AG09309 (cell line): ENCODE data around the gene LY86.

Experiments used
- DNase-seq: peaks from one replicate; pipeline ENCODE4 v3.0.0-alpha.2; 2010; ENCODE audit warnings: low read depth
- H3K4me3 ChIP-seq: 2 replicates; pipeline ENCODE4 v1.5.1; 2011; ENCODE audit warnings: mild to moderate bottlenecking, low read depth, low read length, moderate library complexity; ENCODE audit not compliant: control insufficient read depth
- TF ChIP-seq, protein P1 (sequence below): IDR thresholded peaks from 2 replicates; pipeline ENCODE4 v1.5.1; 2011; ENCODE audit warnings: mild to moderate bottlenecking, low read depth, low read length, inconsistent platforms; ENCODE audit not compliant: insufficient read depth, control insufficient read depth; ENCODE audit errors: missing control alignments

The LY86 gene

DNA sequence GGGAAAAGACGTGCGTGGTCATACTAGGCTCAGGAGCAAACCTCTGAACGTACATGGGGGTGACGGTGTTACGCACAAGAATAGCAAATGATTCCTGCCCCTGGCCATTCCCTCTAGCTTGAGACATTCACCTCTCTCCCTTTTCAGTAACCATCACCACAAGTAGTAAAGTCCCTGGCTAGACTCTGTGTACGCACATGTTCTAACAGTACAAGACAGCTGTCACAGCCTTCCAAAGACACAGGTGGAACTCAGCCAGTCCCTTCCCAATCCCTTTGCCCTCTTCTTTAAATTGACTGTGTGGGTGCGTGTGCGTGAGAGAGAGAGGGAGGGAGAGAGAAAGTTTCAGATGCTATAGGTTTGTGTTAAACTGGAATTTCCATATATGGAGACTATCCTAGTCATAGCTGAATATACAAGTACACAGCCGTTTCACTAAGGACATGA lies 67.3 kb downstream of the LY86 start:
- TF ChIP-seq, protein P1, sequence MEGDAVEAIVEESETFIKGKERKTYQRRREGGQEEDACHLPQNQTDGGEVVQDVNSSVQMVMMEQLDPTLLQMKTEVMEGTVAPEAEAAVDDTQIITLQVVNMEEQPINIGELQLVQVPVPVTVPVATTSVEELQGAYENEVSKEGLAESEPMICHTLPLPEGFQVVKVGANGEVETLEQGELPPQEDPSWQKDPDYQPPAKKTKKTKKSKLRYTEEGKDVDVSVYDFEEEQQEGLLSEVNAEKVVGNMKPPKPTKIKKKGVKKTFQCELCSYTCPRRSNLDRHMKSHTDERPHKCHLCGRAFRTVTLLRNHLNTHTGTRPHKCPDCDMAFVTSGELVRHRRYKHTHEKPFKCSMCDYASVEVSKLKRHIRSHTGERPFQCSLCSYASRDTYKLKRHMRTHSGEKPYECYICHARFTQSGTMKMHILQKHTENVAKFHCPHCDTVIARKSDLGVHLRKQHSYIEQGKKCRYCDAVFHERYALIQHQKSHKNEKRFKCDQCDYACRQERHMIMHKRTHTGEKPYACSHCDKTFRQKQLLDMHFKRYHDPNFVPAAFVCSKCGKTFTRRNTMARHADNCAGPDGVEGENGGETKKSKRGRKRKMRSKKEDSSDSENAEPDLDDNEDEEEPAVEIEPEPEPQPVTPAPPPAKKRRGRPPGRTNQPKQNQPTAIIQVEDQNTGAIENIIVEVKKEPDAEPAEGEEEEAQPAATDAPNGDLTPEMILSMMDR, result no peak
- no peak for DNase-seq
- no peak overlapping the region for H3K4me3 ChIP-seq

DNA sequence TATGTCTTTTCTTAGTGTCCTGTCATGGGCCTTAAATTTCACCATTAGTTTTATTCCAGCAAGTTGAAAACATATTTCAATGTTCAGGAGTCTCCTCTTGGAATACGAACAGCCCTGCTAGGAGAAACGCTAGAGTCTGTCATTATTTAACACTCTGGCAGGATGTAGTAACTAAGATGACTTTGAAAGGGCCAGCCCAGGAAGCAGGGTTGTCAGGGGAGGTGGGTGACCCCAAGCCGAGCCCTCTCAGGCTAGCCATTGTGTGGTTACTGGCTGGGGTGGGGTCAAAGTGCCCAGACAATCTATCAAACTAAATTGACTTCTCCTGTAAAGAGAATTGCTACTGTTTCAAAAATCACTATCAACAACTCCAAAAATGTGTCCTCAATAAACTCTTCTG lies 67.8 kb downstream of the LY86 start:
- H3K4me3 ChIP-seq, result no peak overlapping the region
- TF ChIP-seq, protein P1, result no peak
- no peak for DNase-seq

DNA sequence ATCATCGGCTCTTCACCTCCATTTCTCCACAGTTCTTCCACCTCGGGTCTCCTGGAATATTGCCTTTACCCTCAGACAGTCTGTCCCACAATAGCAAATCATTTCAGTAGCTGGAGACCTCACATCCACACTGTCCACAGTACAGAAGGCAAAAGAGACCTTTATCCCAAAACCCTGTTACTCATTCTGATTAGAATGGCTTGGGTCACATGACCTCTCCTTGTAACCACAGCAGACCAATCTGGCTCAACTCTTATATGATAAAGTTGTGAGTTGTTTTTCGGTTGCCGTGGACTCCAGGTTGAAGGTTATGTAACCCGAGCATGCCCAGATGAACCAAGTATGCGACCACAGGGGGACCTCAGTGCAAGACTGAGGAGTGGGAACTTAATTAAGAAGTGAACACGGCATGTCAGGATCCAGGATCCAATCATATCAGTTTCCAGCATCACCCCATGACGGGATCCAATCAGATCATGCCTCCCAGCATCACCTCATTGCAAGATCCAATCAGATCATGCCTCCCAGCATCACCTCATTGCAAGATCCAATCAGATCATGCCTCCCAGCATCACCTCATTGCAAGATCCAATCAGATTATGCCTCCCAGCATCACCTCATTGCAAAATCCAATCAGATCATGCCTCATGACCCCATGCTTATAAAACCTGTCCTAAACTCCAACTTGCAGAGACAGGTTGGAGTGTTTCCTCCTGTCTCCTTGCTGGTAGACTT lies 68.7 kb downstream of the LY86 start:
- DNase-seq, result no peak
- TF ChIP-seq, protein P1, result no peak

DNA sequence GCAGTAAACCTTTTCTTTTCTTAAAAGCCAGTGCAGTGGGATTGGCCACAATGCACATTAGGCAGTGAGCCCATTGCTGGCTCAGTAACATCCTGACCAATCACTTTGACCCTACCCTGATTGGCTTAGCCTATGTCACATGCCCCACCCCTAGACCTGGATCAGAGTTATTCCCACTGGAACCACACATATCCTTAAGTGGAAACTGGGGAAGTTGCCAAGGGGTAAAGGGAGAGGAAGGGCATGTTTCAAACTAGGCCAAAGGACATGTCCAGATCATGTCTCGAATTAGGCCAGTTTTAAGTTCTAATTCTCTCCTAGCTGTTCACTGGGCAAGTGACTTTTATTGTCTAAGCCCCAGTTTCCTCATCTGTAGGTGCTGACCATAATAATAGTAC lies 69.3 kb downstream of the LY86 start:
- no peak for DNase-seq
- H3K4me3 ChIP-seq, result no peak overlapping the region
- TF ChIP-seq, protein P1, result no peak

More for the DNA sequence above, 68.7 kb downstream of the LY86 start:
- H3K4me3 ChIP-seq, result no peak overlapping the region

DNA sequence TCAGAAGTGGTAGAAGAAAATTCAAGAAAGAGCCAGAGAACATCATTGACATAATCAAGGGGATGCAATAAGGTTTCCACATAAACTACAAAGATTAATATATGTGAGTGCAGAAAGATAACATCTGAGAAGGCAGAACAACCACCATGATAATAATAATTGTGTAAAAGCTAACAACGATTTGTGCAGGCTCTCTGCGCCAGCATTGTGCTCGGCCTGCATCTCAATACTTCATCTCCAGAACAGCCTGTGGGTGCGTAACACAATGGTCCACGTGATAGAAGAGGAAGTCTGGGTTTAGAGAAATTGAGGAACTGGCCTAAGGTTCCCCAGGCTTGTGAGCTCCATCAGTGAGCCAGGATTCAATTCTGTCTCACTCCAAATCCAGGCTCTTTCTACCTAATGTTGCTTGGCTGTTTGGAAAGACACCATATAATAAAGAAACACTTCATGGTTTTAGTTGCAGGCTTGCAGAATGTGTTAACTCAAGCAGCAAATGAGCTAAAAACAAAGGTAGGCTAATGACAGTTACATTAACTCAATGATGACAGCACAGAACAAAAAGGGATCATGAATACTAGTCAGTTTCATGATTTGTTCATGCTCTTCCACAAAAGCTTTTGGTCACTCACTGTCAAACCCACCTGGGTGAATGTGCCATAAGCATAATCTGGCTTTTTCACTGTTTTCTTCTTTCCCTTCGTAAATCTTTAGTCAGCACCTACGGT lies 71.2 kb downstream of the LY86 start:
- TF ChIP-seq, protein P1, result no peak
- DNase-seq, result no peak
- no peak overlapping the region for H3K4me3 ChIP-seq

DNA sequence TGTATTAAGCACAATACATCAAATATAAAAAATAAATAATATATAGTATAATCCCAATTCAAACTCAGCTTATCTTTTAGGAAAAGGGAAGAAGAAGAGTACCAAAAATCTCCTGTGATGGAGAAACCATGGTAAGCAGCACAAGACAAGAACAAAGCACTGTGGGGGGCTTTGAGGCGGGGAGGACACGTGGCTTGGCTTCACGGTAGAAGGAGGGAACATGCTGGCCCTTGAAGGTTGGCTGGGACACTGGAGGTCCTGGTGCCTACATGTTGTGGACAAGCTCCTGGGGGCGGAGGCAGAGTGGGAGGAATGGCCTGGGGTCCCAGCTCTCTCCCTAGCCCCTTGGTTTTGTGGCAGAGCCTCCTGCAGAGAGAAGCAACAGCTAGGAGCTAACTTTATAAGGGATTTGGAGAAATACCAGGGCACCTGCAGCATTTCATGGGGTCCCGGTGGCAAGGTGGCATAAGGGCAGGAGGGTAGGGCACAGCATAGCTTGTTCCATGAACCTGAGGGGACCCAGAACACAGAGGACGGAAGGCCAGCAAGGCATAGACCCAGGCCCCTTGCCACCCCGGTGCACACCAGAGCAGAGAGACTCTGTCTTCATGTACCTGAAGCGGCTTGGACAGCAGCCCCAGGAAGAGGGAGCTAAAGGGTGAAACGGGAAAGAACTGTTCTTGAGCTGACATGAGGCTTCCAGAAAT lies 72.0 kb downstream of the LY86 start:
- TF ChIP-seq, protein P1, result no peak
- DNase-seq, result no peak
- no peak overlapping the region for H3K4me3 ChIP-seq
